ENCODE results near the gene LEF1. TPM values are rescaled to one million over a fixed set of nuclear protein-coding genes. Genes with fewer than 3 reads are reported as not detected.

LEF1 gene
- total and polyA plus RNA-seq, 2 donors (not counting 1 experiment from before 2014, with no cell fraction given), result 2.4 to 5.1 TPM

- POLR2A ChIA-PET, result no interaction called here
- Histone ChIP-seq H4K20me1 (ENCODE audit: control insufficient read depth, insufficient read depth, low read length, poor library complexity, severe bottlenecking) (no peaks in the 10 kb centered on the region), H3K27ac (ENCODE audit: low read length in 2 of 2) (no peak overlapping the region), H2AFZ (ENCODE audit: insufficient read depth, low read depth, low read length, poor library complexity, severe bottlenecking) (no peak overlapping the region), H3K36me3 (replicated peaks in 1 of 2; ENCODE audit: control extremely low read depth in 1 of 2, control insufficient read depth in 1 of 2, extremely low read depth in 1 of 2, insufficient read depth in 2 of 2, low read length in 1 of 2) (no peaks in the 10 kb centered on the region), H3K79me2 (ENCODE audit: control insufficient read depth, insufficient read depth, low read length) (no peaks in the 10 kb centered on the region), H3K4me2 (replicated peaks; ENCODE audit: low read depth, low read length, poor library complexity, severe bottlenecking) (no peak overlapping the region), H3K9me3 (ENCODE audit: control extremely low read depth in 1 of 3, control insufficient read depth in 2 of 3, insufficient read depth in 1 of 3, low read length in 2 of 3) (no peaks in the 10 kb centered on the region), H3K4me1 (ENCODE audit: control insufficient read depth in 2 of 2, insufficient read depth in 2 of 2, low read length in 2 of 2) (no peaks in the 10 kb centered on the region), H3K27me3 (replicated peaks in 1 of 4; ENCODE audit: control extremely low read depth in 1 of 4, control insufficient read depth in 3 of 4, insufficient read depth in 4 of 4, low read length in 3 of 4) (no peaks in the 10 kb centered on the region), H3K9ac (ENCODE audit: low read length) (no peak overlapping the region), H3K4me3 (ENCODE audit: control extremely low read depth in 1 of 5, extremely low read depth in 1 of 5, insufficient read depth in 1 of 5, low read depth in 2 of 5, low read length in 4 of 5) (no peak overlapping the region)
- H3K4me1 Mint-ChIP-seq, result no peaks in the 10 kb centered on the region
- WGBS (ENCODE audit: insufficient coverage), result no CpG with 5 or more reads among the region's 6 CpGs
- intact Hi-C loops (cut with micrococcal nuclease), result no loop called here
- ATAC-seq (ENCODE audit: low read depth), result no peak
- CTCF ChIA-PET, result no interaction called here
- H3K9me3 Mint-ChIP-seq (ENCODE audit: insufficient read depth), result no peaks in the 10 kb centered on the region
- H3K27ac Mint-ChIP-seq, result no peak overlapping the region
- H3K4me3 Mint-ChIP-seq, result no peak overlapping the region
- no peak for TF ChIP-seq EZH2 (IDR thresholded peaks at IDR 0.05; ENCODE audit: borderline replicate concordance, insufficient read depth, low read depth, low read length, poor library complexity, severe bottlenecking)
- no peak for TF ChIP-seq CTCF (IDR thresholded peaks at IDR 0.05)
- no peak for DNase-seq
- no peaks in the 10 kb centered on the region for H3K27me3 Mint-ChIP-seq
Measured at GRCh38 chr4:108087293-108087967, 81.3 kb downstream of the LEF1 start.

DNA sequence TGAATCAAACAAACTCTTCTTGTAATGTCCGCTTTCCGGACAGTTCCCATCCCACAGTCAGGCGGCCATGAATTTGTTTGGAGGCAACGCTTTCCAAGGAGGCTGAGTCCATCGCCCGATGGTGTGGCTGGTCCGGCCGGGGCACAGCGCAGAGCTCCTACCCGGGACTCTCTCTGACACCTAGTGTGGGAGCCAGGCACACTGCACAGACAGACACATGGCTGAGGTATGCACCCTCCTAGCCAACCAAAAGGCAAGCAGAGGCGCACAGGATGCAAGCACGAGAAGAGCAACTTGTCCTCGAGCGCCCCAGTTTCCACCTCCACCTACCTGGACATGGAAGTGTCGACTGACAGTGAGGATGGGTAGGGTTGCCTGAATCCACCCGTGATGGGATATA, 87.5 kb downstream of the LEF1 start:
- Histone ChIP-seq H3K4me3 (ENCODE audit: control extremely low read depth in 1 of 5, extremely low read depth in 1 of 5, insufficient read depth in 1 of 5, low read depth in 2 of 5, low read length in 4 of 5) (no peak overlapping the region), H3K27me3 (replicated peaks in 1 of 4; ENCODE audit: control extremely low read depth in 1 of 4, control insufficient read depth in 3 of 4, insufficient read depth in 4 of 4, low read length in 3 of 4) (no peaks in the 10 kb centered on the region), H3K36me3 (replicated peaks in 1 of 2; ENCODE audit: control extremely low read depth in 1 of 2, control insufficient read depth in 1 of 2, extremely low read depth in 1 of 2, insufficient read depth in 2 of 2, low read length in 1 of 2) (no peaks in the 10 kb centered on the region), H3K27ac (ENCODE audit: low read length in 2 of 2) (no peak overlapping the region), H3K4me1 (ENCODE audit: control insufficient read depth in 2 of 2, insufficient read depth in 2 of 2, low read length in 2 of 2) (no peaks in the 10 kb centered on the region), H4K20me1 (ENCODE audit: control insufficient read depth, insufficient read depth, low read length, poor library complexity, severe bottlenecking) (no peaks in the 10 kb centered on the region), H3K79me2 (ENCODE audit: control insufficient read depth, insufficient read depth, low read length) (no peaks in the 10 kb centered on the region), H3K9me3 (ENCODE audit: control extremely low read depth in 1 of 3, control insufficient read depth in 2 of 3, insufficient read depth in 1 of 3, low read length in 2 of 3) (no peaks in the 10 kb centered on the region), H3K4me2 (replicated peaks; ENCODE audit: low read depth, low read length, poor library complexity, severe bottlenecking) (no peak overlapping the region), H2AFZ (ENCODE audit: insufficient read depth, low read depth, low read length, poor library complexity, severe bottlenecking) (no peak overlapping the region), H3K9ac (ENCODE audit: low read length) (no peak overlapping the region)
- H3K27ac Mint-ChIP-seq, result no peak overlapping the region
- 91% methylated on average over 10 of the region's 16 CpGs for WGBS (ENCODE audit: insufficient coverage)
- H3K9me3 Mint-ChIP-seq (ENCODE audit: insufficient read depth), result no peaks in the 10 kb centered on the region
- DNase-seq (no peak), ATAC-seq (ENCODE audit: low read depth) (no peak)
- H3K4me1 Mint-ChIP-seq, result no peaks in the 10 kb centered on the region
- intact Hi-C loops (cut with micrococcal nuclease), result no loop called here
- CTCF ChIA-PET, result no interaction called here
- POLR2A ChIA-PET, result no interaction called here
- no peak for TF ChIP-seq CTCF (IDR thresholded peaks at IDR 0.05)
- no peak for TF ChIP-seq EZH2 (IDR thresholded peaks at IDR 0.05; ENCODE audit: borderline replicate concordance, insufficient read depth, low read depth, low read length, poor library complexity, severe bottlenecking)
- peaks cover 7% of the 10 kb centered on the region for H3K27me3 Mint-ChIP-seq
- no peak overlapping the region for H3K4me3 Mint-ChIP-seq

All from B cell (primary cell).